ENCODE measurements around the gene DLG2.
"Not testable (repeated sequence)": the region's sequence is repeated elsewhere in the genome, so short reads cannot be mapped to it uniquely, and the experiment has no call there.

The DLG2 gene

DNA sequence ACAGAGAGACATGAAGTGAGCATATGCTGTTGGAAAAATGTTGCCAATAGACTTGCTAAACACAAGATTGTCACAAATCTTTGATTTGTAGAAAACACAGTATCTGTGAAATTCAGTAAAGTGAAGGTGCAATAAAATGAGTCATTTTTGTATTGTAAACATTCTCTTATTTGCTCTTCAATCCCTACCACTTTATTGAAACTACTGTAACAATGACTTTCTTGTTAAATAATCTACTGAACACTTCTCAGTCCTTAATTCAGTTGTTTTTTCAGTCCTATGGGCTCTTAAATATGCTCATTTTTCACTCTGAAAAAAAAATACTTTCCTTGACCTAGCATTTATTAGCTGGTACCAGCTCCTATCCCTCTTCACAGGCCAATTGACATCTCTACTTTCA, 531.9 kb downstream of the DLG2 start:
- DNase-seq, result no peak

DNA sequence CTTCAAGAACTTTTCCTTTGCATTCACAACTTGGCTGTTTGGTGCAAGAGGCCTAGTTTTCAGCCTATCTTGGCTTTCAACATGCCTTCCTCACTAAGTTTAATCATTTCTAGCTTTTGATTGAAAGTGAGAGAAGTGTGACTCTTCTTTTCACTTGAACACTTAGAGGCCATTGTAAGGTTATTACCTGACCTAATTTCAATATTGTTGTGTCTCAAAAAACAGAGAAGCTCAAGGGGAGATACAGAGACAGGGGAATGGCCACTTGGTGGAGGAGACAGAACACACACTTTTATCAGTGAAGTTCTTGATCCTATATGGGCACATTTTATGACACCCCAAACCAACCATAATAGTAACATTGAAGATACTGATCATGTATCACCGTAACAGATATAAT, 532.3 kb downstream of the DLG2 start:
- DNase-seq, result no peak

DNA sequence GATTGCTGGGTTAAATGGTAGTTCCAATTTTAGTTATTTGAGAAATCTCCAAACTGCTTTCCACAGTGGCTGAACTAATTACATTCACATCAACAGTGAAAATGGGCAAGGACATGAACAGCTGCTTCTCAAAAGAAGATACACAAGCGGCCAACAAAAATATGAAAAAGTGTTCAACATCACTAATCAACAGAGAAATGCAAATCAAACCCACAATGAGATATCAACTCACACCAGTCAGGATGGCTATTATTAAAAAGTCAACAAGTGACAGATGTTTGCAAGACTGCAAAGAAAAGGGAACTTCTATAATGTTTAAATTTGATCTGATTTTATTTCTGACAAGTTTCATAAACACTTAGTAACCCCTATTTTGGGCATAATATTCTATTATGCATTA, 537.5 kb downstream of the DLG2 start:
- no peak for DNase-seq

DNA sequence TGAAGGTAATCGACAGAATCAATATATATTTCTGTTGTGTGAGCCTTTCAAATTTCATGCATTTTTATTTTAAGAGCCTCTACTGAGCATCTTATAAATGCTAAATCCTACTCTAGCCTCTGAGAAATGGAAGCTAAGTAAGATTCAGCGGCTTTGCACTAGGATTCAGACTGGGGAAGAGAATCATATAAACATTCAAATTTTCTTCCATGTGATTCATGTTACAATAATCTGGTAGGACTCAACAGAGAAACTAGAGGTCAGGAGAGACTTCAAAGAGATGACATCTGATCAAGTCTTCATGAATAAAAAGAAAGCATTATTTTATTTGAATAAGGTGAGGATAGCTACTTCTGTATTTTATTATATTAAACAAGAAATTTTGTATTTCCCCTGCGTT, 538.9 kb downstream of the DLG2 start:
- no peak for DNase-seq

DNA sequence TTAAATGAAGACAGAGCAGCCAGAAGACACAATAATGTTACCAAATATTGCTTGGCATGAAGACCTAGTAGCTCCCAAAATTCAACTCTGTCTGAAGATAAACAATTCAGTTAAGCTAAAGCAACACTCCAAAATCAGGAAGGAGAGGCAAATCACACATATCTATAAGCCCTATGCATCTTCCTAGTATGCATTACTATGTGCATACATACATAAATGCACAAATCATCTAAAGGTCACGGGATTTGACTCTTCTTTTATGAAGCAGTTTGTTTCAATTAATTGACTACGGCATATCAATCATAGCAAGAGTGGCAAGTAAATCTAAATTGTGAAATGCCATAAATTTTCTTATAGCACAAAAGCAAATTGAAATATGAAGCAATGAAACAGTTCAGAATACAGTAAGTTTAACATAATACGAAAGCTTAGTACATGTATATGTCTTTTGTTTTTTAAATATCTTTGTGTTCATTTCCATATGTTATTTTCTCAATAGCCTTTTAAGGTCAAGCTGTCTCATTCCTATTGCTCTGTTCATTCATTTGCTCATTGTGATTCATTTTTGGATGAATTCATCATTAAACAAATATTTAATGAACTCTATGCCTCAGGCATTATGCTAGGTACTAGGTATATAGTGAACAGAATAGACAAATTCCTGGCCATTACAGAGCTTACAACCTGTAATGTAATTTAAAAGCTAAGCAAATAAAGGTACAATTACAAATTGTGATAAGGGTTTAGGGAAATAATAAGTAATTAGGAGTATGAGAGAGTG, 540.5 kb downstream of the DLG2 start:
- DNase-seq, result peak; percentile 43

DNA sequence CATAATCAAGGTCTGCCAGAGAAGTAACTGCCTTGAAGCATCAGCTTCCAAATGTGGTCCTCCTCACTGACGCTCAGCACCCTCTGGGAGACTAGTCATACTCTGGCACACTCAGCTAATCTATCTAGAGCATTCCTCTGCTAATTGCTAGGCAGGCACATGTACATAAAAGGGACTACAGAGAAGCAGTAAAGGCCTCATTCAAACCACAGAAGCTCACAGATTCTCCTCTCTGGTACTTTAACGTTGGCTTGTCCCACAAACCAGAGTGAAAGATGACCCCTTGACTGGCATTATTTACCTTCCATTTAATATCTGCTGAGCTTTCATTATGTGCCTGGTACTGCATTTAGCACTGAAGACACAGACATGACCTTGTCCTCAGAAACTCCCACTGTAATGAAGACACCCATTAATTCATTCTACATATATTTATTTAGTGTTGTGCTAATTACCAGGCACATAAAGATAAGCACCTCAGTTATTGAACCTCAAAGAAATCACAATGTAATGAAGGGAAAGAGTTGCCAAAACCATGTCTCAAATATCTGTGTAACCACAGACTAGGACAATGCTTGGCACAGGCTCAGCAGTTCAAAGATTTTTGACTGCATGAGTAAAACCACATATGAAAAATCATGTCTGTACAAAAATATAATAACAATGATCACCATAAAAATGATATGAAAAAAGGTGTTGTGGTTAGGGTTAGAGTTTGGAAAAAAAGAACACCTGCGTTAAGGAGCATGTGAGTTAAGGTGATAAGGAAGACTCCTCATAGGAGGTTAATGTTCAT, 550.4 kb downstream of the DLG2 start:
- DNase-seq, result no peak

DNA sequence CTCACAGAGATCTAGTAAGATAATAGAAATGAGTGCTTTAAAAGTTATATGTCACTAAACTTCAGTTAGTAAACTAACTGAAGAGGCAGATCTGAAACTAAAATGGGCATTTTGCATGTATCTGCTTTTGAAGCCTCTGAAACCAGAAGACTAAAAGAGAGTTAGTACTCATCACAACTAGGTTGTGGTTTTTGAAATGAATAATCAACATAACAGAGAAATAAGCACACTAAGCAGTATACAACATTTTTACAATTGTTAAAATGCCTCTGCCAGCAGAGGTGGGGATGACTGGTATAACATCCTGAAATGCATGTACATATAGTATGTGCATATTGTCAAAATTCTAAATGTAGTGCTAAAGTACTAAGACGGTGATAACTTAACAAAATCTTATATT, 564.5 kb downstream of the DLG2 start:
- no peak for DNase-seq

DNA sequence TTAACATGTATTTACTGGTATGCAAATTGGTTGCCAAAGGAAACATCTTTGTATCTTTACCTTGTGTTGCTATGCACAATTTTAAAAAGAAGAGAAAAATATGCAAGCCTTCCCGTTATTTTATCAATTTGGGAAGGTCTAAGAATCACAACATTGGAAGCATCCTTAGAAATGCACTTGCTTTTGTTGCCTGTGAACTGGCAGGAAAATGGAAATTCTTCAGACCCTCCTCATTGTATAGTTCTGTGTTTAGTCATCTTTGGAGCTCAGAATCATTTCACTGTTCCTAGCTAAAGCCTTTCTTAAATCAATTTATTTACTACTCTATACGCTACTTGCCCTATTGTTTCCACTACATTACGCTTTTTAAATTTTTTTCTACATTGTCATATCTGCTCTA, 574.5 kb downstream of the DLG2 start:
- DNase-seq, result no peak

DNA sequence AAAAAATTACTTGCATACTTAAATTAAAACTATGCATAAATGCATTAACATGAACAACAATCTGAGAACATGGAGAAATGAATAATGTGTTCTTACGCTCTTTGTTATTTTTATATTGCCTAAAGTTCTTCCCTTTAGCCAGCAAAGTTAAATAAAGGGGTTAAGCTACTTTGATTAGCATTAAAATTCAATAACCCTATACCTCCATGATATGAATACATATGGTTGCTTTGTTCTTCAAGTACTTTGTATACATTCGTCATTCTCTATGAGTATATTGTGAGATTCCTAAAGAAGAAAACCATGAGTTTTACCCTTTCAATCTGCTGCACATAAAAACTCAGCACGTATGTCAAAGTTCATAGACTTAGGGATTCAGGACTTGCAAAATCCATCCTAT, 578.3 kb downstream of the DLG2 start:
- no peak for DNase-seq

DNA sequence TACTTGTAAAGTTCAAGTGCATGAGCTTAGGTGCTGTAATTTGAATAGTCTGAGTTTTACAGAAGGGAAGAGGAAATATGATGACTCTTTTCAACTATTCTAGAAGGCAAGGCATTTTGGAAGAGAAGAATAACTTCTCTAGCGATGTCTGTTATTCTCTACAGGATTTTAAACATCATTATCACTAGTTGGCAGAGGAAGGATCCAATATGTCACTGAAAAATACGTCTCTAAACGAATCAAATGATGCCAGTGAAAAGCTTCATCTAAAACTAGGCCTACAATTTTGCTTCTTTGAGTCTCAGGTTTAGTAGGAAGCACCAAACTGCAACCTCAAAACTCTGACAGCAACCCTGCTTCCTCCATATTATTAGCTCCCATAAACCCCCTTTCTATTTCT, 581.4 kb downstream of the DLG2 start:
- DNase-seq, result no peak

DNA sequence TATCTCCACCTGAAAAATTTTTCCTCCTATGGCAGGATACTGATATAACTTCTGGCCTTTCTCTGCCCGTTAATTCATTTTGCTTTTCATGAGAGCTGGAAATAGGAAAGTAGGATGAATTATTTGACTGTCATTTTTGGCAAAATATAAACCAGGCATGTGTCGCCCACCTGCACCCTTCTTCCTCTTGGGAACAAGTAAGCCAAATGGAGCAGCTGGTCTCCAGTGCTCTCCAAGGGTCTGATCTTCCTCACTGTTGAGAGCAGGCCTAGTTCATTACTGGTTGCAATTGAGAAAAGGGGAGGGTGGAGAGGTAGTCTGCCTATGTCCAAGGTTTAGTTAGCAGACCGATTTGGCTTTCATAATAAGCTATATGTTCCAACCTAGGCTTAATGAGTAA, 582.2 kb downstream of the DLG2 start:
- DNase-seq, result no peak

DNA sequence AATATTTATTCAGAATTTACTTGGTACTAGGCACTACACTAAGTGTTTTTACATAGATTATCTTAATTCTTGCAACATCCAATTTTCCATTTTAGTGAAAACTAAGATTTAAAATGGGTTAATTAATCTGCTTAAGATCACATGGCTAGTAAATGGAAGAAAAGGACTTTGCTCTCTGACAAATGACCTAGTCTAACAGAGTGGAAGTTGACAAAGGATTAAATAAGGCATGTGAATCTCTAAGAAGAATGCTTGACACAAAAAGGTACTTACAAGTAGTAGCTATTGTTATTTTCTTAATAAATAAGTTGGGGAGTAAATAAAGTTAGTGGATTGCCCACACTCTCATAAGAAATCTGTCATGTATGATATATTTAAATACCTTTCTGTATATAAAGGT, 584.8 kb downstream of the DLG2 start:
- no peak for DNase-seq

DNA sequence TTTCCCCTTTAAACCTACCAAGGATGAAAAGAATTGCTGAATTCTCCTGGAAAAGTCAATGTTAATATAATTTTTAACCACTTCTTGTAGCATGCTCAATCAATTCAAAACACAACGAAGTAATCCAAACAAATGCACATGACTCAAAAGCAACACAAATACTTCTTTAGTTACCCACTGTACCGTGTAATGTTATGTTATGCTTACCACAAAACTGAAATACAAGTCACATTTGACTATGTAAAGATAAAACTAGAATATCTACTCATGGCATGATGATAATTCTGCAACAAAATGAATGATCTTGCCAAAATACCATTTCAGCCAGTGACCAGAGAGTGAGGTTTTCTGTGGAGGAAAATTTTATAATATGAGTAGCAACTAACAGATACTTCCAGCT, 587.0 kb downstream of the DLG2 start:
- no peak for DNase-seq

DNA sequence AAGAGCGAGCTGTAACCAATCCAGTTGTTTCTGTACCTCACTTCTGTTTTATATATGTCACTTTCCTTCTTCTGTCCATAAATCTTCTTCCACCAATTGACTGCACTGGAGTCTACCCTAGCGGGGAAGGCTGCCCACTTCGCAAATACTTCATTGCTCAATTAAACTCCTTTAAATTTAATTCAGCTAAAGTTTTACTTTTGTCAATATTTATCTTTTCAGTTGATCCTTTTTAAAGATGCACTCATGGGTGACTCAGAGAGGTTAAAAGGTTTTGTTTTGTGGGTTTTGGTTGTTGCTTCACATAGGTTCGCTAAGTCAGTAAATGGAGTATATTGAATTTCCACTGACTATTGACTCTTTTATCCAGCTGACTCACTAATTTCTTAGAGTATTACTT, 597.2 kb downstream of the DLG2 start:
- no peak for DNase-seq

DNA sequence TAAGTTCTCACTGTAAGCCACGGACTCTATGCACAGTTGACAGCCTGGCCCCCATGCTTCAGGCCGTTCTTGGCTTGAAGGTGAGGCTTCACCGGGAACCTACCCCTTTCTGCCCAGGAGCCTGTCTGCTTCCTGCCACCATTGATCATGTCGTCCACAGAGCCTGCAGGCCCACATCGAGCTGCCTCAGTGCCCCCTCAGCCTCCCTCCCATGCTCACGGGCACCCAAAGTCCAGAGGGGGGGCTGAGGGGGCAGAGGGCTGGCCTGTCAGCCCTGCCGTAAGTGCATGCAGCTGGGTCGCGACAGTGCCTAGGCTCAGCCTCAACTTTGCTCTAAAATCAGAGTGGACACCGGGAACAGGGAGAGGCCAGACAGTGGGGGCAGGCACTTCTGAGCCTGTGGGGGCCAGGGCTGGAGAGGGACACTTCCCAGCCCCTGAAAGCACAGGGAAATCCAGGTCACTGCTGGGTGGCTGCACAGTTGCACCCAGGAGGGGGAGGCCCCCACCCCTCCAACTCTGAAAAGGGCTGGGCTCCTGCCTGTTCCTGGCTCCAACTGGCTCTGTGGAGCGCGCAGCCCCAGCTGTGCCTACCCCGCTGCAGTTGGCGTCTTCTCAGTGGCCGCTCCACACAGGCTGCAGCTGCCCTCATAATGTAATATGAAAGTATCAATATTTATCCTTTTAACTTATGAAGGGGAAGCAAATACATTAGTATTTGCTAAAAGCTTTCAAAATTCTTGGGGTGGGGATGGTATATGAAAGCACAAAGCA, 598.6 kb downstream of the DLG2 start:
- no peak for DNase-seq

DNA sequence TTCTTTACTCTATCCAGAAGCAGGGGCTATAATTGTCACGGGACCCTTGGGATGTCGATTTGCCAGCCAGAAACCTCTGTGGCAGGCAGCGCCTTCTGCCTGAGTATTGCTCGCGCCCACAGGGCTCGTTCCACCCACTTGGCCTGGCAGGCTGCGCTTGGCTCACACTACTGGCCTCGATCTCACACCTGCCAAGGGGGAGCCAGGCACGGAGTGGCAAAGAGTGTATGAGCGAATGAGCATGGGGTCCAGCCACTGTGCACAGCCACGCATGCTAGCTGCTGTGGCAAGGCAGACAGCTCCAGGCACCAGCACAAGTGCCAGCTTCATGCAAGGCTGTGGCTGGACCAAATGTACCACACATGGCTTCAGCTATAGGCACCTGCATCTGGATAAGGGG, 599.8 kb downstream of the DLG2 start:
- DNase-seq, result no peak

DNA sequence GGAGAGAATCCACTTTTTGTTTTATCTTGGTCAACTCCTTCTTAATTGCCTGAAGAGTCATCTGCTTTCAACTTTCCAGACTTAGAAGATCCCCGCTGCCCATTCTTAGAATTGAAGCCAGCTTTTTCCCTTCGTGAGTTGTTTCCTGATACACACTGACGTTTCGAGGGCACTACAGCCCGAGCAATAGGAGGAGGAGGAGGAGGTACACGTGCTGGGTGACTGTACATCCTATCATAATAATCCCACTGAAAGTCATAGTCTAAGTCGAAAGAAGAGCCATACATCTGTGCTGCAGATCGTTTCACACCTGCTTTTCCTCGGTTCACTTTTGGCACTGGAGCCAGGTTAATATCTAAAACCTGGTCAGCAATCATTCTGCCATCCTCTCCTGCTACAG, 606.1 kb downstream of the DLG2 start:
- DNase-seq, result no peak

DNA sequence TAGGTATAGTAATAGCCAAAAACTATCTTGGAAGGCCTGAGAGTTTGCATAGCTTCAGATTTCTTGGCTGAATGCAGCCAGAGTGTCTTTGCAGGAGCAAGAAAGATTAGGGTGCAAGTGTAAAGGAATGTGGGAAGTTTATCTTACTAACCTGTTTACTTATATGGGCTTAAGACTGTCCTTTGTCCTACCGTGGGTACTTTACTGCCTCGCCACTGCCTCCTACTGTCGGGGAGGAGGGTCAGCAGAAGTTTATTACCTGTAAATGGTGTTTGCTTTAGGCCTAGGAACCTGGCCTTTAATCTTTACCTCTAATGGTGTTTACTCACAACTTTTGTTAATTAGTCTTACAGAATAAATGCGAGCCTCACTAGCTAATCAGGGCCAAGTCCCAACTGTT, 633.8 kb downstream of the DLG2 start:
- DNase-seq, result no peak

DNA sequence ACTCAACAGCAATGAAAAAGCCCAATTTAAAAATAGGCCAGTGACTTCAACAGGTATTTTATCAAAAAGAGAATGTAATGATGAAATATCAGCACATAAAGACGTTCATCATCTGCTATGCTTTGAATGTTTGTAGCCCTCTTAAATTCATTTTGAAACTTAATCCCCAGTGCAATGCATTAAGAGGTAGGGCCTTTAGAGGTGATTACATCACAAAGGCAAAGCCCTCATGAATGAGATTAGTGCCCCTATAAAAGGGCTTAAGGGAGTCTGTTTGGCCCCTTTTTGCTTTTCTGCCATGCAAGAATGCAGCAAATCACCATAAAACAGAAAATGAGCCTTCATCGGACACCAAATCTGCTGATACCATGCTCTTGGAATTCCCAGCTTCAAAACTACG, 637.0 kb downstream of the DLG2 start:
- no peak for DNase-seq

DNA sequence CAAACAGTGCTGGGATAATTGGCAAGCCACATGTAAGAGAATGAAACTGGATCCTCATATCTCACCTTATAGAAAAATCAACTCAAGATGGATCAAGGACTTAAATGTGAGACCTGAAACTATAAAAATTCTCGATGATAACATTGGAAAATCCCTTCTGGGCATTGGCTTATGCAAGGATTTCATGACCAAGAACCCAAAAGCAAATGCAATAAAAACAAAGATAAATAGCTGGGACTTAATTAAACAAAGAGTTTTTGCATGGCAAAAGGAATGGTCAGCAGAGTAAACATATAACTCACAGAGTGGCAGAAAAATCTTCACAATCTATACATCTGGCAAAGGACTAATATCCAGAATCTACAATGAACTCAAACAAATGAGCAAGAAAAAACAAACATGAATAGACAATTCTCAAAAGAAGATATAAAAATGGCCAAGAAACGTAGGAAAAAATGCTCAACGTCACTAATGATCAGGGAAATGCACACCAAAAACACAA, 639.4 kb downstream of the DLG2 start:
- not testable (repeated sequence) for DNase-seq

DNA sequence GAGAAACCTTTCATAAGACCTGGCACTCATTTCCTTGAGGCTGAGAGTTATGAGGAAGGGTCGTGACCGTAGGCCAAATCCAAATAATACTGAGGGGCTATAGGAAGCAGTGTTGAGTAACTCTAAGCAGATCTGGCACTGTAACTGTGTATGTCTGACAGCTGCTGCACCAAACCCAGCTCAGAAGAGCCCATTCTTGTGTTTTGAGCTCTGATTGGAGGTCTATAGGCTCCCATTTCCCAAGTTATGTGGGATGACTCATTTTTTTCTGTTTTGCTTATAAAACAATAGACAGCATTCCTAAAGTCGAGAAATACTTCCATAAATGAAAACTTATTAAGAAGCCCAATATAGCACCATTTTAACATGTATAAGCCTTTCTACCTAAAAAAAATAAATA, 645.8 kb downstream of the DLG2 start:
- DNase-seq, result no peak

DNA sequence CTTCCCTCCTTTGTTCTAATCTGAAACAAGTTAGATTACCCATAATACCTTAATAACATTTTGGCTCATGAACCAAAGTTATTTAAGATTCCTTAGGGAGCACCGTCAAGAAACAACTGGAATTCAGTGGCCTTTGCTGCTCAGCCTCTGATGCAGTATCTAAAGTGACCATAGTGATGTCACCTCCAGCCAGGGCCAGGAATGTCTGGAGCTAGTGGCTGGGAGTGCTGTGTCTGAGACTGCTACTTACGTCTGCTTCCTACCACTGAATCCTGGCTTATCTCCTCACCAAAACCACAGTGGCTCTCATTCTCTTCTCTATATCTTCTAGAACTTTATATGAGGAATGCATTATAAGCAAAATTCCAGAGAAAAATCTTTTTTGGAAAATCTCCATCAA, 658.0 kb downstream of the DLG2 start:
- DNase-seq, result no peak

DNA sequence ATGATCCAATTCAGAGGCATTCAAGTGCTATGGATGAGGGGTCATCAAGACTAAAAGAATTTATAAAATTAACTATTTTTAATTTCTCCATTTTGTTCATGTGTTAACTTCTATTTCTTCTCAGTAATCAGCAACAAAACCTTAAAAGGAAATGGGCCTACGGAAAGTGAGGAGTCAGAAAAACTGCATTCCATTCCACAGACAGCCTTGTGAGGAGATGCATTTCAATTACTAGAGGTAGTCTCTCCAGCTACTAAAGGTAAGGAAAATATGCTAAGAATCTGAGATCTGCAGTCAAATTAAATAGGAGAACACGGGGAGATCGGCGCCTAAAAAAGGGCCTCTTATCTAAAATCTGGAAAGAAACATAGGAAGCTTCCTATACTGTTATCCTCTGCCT, 661.7 kb downstream of the DLG2 start:
- DNase-seq, result no peak

DNA sequence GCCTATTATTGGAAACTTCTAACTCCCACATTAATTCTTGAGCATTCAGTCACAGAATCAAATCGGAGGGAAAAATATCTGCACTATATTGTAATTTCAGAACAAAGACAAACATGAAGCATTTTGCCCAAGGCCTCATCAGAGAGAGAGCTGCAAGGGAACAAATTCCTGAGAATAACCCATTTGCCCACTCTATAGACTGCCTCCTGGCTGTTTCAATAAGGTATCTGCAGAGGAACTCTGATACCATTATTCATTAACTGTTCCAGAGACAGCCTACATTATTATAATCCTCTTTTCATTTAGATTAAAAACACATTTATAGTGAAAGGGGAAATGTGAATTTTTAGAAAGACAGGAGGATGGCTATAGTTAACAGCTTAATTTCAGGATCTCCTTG, 663.9 kb downstream of the DLG2 start:
- DNase-seq, result no peak
